Fibroblast of lung (primary cell): ENCODE data around the gene SYNJ2. TPM values are rescaled to one million over a fixed set of nuclear protein-coding genes. Genes with fewer than 3 reads are reported as not detected.

Source experiments
- DNase-seq, 2 donors: peaks; one replicate each; pipeline versions ENCODE4 v3.0.0 to v3.0.0-alpha.2; 2010; ENCODE audit warnings: low read depth in 2 of 2
- H2AFZ ChIP-seq: 2 replicates; pipeline ENCODE4 v1.5.1; 2012; ENCODE audit warnings: low read length, control low read depth, inconsistent platforms
- H3K27ac ChIP-seq: 2 replicates; pipeline ENCODE4 v1.5.1; 2011; ENCODE audit warnings: low read length, control low read depth; ENCODE audit not compliant: insufficient read depth
- H3K27me3 ChIP-seq: 2 replicates; pipeline ENCODE4 v1.5.1; 2011; ENCODE audit warnings: mild to moderate bottlenecking, low read length; ENCODE audit not compliant: control insufficient read depth, insufficient read depth
- H3K36me3 ChIP-seq: 2 replicates; pipeline ENCODE4 v1.5.1; 2011; ENCODE audit warnings: low read length; ENCODE audit not compliant: control insufficient read depth, insufficient read depth
- H3K4me1 ChIP-seq: 2 replicates; pipeline ENCODE4 v1.5.1; 2011; ENCODE audit warnings: low read length; ENCODE audit not compliant: control insufficient read depth, insufficient read depth; ENCODE audit errors: extremely low read depth
- H3K4me2 ChIP-seq: 2 replicates; pipeline ENCODE4 v1.5.1; 2011; ENCODE audit warnings: low read length, control low read depth; ENCODE audit not compliant: insufficient read depth; ENCODE audit errors: extremely low read depth
- H3K4me3 ChIP-seq, 4 experiments: fragments of 200-600 bp in 1 of 4; sonication (generic) in 1 of 4; replicated peaks in 1 of 4; 2 replicates each; pipeline ENCODE4 v1.5.1; 2011 to 2016; ENCODE audit warnings: low read length in 4 of 4, low read depth in 3 of 4, mild to moderate bottlenecking in 3 of 4, control low read depth in 2 of 4, inconsistent platforms in 1 of 4, mixed read lengths in 1 of 4; ENCODE audit not compliant: insufficient read depth in 1 of 4; ENCODE audit errors: control extremely low read depth in 1 of 4
- H3K79me2 ChIP-seq: 2 replicates; pipeline ENCODE4 v1.5.1; 2012; ENCODE audit warnings: mild to moderate bottlenecking, low read length, inconsistent platforms; ENCODE audit not compliant: control insufficient read depth, insufficient read depth
- H3K9ac ChIP-seq: 2 replicates; pipeline ENCODE4 v1.5.1; 2011; ENCODE audit warnings: mild to moderate bottlenecking, low read length, control low read depth; ENCODE audit not compliant: insufficient read depth
- H3K9me3 ChIP-seq: 2 replicates; pipeline ENCODE4 v1.5.1; 2012; ENCODE audit warnings: low read depth, low read length; ENCODE audit not compliant: control insufficient read depth, insufficient read depth
- H4K20me1 ChIP-seq: 2 replicates; pipeline ENCODE4 v1.5.1; 2011; ENCODE audit warnings: low read length; ENCODE audit not compliant: control insufficient read depth, insufficient read depth; ENCODE audit errors: extremely low read depth
- CTCF ChIP-seq, 2 donors: IDR thresholded peaks in 1 of 2; conservative IDR thresholded peaks in 1 of 2; 1 replicate in 1 of 2; 2 replicates in 1 of 2; pipeline ENCODE4 v1.5.1; 2011 to 2012; ENCODE audit warnings: low read length in 2 of 2, control low read depth in 1 of 2, inconsistent platforms in 1 of 2, low read depth in 1 of 2, mild to moderate bottlenecking in 1 of 2
- EZH2 ChIP-seq: IDR thresholded peaks from 2 replicates; pipeline ENCODE4 v1.5.1; 2012; ENCODE audit warnings: low read length, control low read depth, mild to moderate bottlenecking; ENCODE audit errors: missing control alignments
- polyA plus RNA-seq, 2 donors: library from polyadenylated mRNA; depleted of rRNA in 1 of 2; stranded (reverse) in 1 of 2; unstranded in 1 of 2; fragments of >200 nt; gene quantifications; 2 replicates each; pipeline ENCODE4 v1.2.1, GENCODE V29; 2011 to 2012; ENCODE audit warnings: missing spikeins in 1 of 2
- total RNA-seq: library from RNA; depleted of rRNA; stranded (reverse); fragments of >200 nt; gene quantifications from 2 replicates; pipeline ENCODE4 v1.2.1, GENCODE V29; 2014

Gene SYNJ2
- total and polyA plus RNA-seq, 2 donors (not counting 1 experiment from before 2014, with no cell fraction given), result 23.5 to 57.3 TPM

DNA sequence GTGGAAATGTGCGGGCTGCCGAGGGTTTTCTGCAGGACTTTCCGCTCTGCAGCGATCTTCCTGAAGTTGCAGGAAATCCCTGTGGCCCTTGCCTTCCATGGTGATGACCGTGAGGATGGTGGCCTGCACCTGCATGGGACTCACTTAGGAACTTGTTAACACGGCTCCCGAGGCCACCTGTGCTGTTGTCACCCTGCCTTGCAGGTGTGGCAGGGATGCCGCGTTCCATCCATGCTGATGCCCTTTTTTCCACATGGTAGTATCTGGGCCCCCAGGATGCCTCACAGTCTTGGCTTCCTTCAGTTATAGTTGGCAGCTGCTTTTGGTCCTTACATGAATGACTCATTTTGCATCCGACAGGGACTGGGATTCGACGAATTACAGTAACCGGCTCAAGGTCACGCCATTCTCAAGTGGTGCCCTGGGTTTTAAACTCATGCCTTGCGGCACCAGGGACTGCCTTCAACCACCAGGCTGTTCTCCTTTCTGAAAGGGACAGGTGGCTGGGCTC is 37.2 kb downstream of the SYNJ2 start:
- no peaks in the 10 kb centered on the region for H3K9me3 ChIP-seq
- no peaks in the 10 kb centered on the region for H3K27me3 ChIP-seq
- TF ChIP-seq CTCF (conservative IDR thresholded peaks at IDR 0.05 in 1 of 2, IDR thresholded peaks at IDR 0.05 in 1 of 2; ENCODE audit: low read depth in 1 of 2, low read length in 2 of 2) (no peak), EZH2 (no peak)
- no peak overlapping the region for H3K9ac ChIP-seq
- H3K27ac ChIP-seq, result peak overlapping the region; percentile 53
- no peak overlapping the region for H3K4me2 ChIP-seq
- peaks cover 74% of the 10 kb centered on the region for H3K79me2 ChIP-seq
- H3K4me3 ChIP-seq, result no peak overlapping the region
- peaks cover 12% of the 10 kb centered on the region for H3K36me3 ChIP-seq
- DNase-seq, result peak; percentile 80 to 87
- H4K20me1 ChIP-seq, result no peaks in the 10 kb centered on the region
- peaks cover 13% of the 10 kb centered on the region for H3K4me1 ChIP-seq
- H2AFZ ChIP-seq, result no peak overlapping the region

GRCh38 chr6:158019416-158019815 is 37.8 kb downstream of the SYNJ2 start:
- no peak overlapping the region for H3K4me3 ChIP-seq
- no peak overlapping the region for H3K4me2 ChIP-seq
- H3K36me3 ChIP-seq, result peaks cover 12% of the 10 kb centered on the region
- peak overlapping the region; percentile 53 for H3K27ac ChIP-seq
- peaks cover 72% of the 10 kb centered on the region for H3K79me2 ChIP-seq
- H3K9me3 ChIP-seq, result no peaks in the 10 kb centered on the region
- no peak overlapping the region for H3K9ac ChIP-seq
- TF ChIP-seq CTCF (conservative IDR thresholded peaks at IDR 0.05 in 1 of 2, IDR thresholded peaks at IDR 0.05 in 1 of 2; ENCODE audit: low read depth in 1 of 2, low read length in 2 of 2) (no peak), EZH2 (no peak)
- DNase-seq, result no peak
- no peaks in the 10 kb centered on the region for H4K20me1 ChIP-seq
- no peaks in the 10 kb centered on the region for H3K27me3 ChIP-seq
- H3K4me1 ChIP-seq, result peaks cover 13% of the 10 kb centered on the region
- H2AFZ ChIP-seq, result no peak overlapping the region

DNA sequence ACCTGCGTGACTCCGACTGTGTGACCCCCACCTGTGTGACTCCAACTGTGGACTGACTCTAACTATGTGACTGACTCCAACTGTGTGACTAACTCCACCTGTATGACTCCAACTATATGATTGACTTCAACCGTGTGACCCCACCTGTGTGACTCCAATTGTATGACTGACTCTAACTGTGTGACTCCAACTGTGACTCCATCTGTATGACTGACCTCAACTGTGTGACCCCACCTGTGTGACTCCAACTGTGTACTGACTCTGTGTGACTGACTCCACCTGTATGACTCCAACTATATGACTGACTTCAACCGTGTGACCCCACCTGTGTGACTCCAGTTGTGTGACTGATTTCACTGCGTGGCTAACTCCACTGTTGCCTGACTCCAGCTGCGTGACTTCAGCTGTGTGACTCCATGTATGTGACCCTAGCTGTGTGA is 38.6 kb downstream of the SYNJ2 start:
- DNase-seq, result no peak
- Histone ChIP-seq H3K27me3 (no peaks in the 10 kb centered on the region), H3K9me3 (no peaks in the 10 kb centered on the region), H3K36me3 (peaks cover 12% of the 10 kb centered on the region), H4K20me1 (no peaks in the 10 kb centered on the region), H3K9ac (no peak overlapping the region), H3K4me1 (peaks cover 10% of the 10 kb centered on the region), H3K4me3 (no peak overlapping the region), H3K4me2 (no peak overlapping the region), H3K27ac (peak overlapping the region; percentile 9), H2AFZ (no peak overlapping the region), H3K79me2 (peaks cover 71% of the 10 kb centered on the region)
- TF ChIP-seq CTCF (conservative IDR thresholded peaks at IDR 0.05 in 1 of 2, IDR thresholded peaks at IDR 0.05 in 1 of 2; ENCODE audit: low read depth in 1 of 2, low read length in 2 of 2) (no peak), EZH2 (no peak)
